ENCODE data around the gene SLC49A4. TPM values are rescaled to one million over a fixed set of nuclear protein-coding genes. Genes with fewer than 3 reads are reported as not detected.

SLC49A4 gene
- polyA plus RNA-seq, 2 of the 4 experiments (the other 2 are of a cell fraction) = 11.1 to 16.2 TPM

- no peak overlapping the region for H3K4me2 ChIP-seq
- DNase-seq (ENCODE audit: low read depth in 1 of 2, low spot score in 1 of 2) (no peak), FAIRE-seq (no peak), ATAC-seq (no peak)
- H3K27ac ChIP-seq = no peak overlapping the region
- CTCF ChIA-PET = interaction anchor here (1.7 kb wide), 1 partner anchor 64 kb away, joined by 4 read pairs; no protein-coding TSS in a partner anchor
- POLR2A ChIA-PET = no interaction called here
- 94% methylated on average over 3 of the region's 3 CpGs for WGBS (ENCODE audit: missing lambda C conversion rate)
- no peaks in the 10 kb centered on the region for H3K9me3 ChIP-seq
- no peaks in the 10 kb centered on the region for H3K4me1 ChIP-seq
- no peak overlapping the region for H3K4me3 ChIP-seq
- TF ChIP-seq ATOH8 (CRISPR knock-in tag; IDR thresholded peaks at IDR 0.05; ENCODE audit: low read depth) = no peak
- TF ChIP-seq SMC3 (IDR thresholded peaks at IDR 0.05) = no peak
- no peak for TF ChIP-seq POLR2A (IDR thresholded peaks at IDR 0.05; ENCODE audit: low read length)
Observed at GRCh38 chr3:122767540-122768372, 27.1 kb upstream of the SLC49A4 start.

GRCh38 chr3:122770521-122771202, 24.2 kb upstream of the SLC49A4 start:
- H3K4me2 ChIP-seq = no peak overlapping the region
- DNase-seq (ENCODE audit: low read depth in 1 of 2, low spot score in 1 of 2) (no peak), FAIRE-seq (no peak), ATAC-seq (no peak)
- no peak overlapping the region for H3K4me3 ChIP-seq
- H3K27ac ChIP-seq = no peak overlapping the region
- 0 out of 3 replicates have a peak, but pooled peaks cover 3% of the 10 kb centered on the region for H3K4me1 ChIP-seq
- CTCF ChIA-PET = interaction anchor here (1.2 to 1.9 kb wide), 4 partner anchors 12 to 209 kb away, joined by 3 to 4 read pairs (median 3); no protein-coding TSS in a partner anchor
- TF ChIP-seq EHF (CRISPR knock-in tag; IDR thresholded peaks at IDR 0.05) (no peak), RAD21 (conservative IDR thresholded peaks at IDR 0.05 in 1 of 2, IDR thresholded peaks at IDR 0.05 in 1 of 2) (no peak), E2F6 (IDR thresholded peaks at IDR 0.05; ENCODE audit: borderline replicate concordance, low read depth) (no peak), NPAS2 (CRISPR knock-in tag; IDR thresholded peaks at IDR 0.05; ENCODE audit: borderline replicate concordance) (no peak), CBX8 (IDR thresholded peaks at IDR 0.05) (no peak), ZNF302 (CRISPR knock-in tag; IDR thresholded peaks at IDR 0.05) (no peak), CBX2 (IDR thresholded peaks at IDR 0.05; ENCODE audit: borderline replicate concordance, low read depth) (no peak), FOSL2 (IDR thresholded peaks at IDR 0.05) (no peak), FOSL2 (CRISPR knock-in tag; IDR thresholded peaks at IDR 0.05) (no peak), HOXB13 (CRISPR knock-in tag; IDR thresholded peaks at IDR 0.05; ENCODE audit: low read depth) (no peak), EHMT2 (IDR thresholded peaks at IDR 0.05; ENCODE audit: low read depth) (no peak), CEBPB (IDR thresholded peaks at IDR 0.05) (no peak), NFE2L2 (conservative IDR thresholded peaks at IDR 0.05; ENCODE audit: low read length) (no peak), RFX5 (IDR thresholded peaks at IDR 0.05) (no peak), SREBF2 (IDR thresholded peaks at IDR 0.05) (no peak), FOXS1 (CRISPR knock-in tag; IDR thresholded peaks at IDR 0.05) (no peak), JUN (IDR thresholded peaks at IDR 0.05) (no peak), RCOR1 (IDR thresholded peaks at IDR 0.05; ENCODE audit: low read depth, low read length) (no peak)
- no peaks in the 10 kb centered on the region for H3K9me3 ChIP-seq
- WGBS (ENCODE audit: missing lambda C conversion rate) = 68% methylated on average over 5 of the region's 5 CpGs
- POLR2A ChIA-PET = no interaction called here

GRCh38 chr3:122772827-122773226, 22.0 kb upstream of the SLC49A4 start:
- no peak overlapping the region for H3K4me3 ChIP-seq
- no peak for DNase-seq (ENCODE audit: low read depth in 1 of 2, low spot score in 1 of 2)
- no peaks in the 10 kb centered on the region for H3K9me3 ChIP-seq
- ATAC-seq = no peak
- no peak overlapping the region for H3K27ac ChIP-seq
- 92% methylated on average over 1 of the region's 1 CpG for WGBS (ENCODE audit: missing lambda C conversion rate)
- H3K4me2 ChIP-seq = no peak overlapping the region
- H3K4me1 ChIP-seq = 0 out of 3 replicates have a peak, but pooled peaks cover 3% of the 10 kb centered on the region
- CTCF ChIA-PET = interaction anchor here (1.8 kb wide), 1 partner anchor 18 kb away, joined by 6 read pairs; no protein-coding TSS in a partner anchor
- FAIRE-seq = no peak
- POLR2A ChIA-PET = no interaction called here
- no peak for TF ChIP-seq PHF8 (IDR thresholded peaks at IDR 0.05; ENCODE audit: borderline replicate concordance, low read depth)
- TF ChIP-seq KDM1A (IDR thresholded peaks at IDR 0.05; ENCODE audit: low read depth) = no peak
- TF ChIP-seq NFE2L2 (conservative IDR thresholded peaks at IDR 0.05; ENCODE audit: low read length) = no peak
- no peak for TF ChIP-seq ATOH8 (CRISPR knock-in tag; IDR thresholded peaks at IDR 0.05; ENCODE audit: low read depth)
- no peak for TF ChIP-seq HOXA7 (CRISPR knock-in tag; IDR thresholded peaks at IDR 0.05)
- TF ChIP-seq POLR2AphosphoS2 (conservative IDR thresholded peaks at IDR 0.05; ENCODE audit: low read length) = no peak
- no peak for TF ChIP-seq MAX (IDR thresholded peaks at IDR 0.05)
- TF ChIP-seq E2F6 (IDR thresholded peaks at IDR 0.05; ENCODE audit: borderline replicate concordance, low read depth) = no peak
- no peak for TF ChIP-seq RCOR1 (IDR thresholded peaks at IDR 0.05; ENCODE audit: low read depth, low read length)
- TF ChIP-seq CTCF (IDR thresholded peaks at IDR 0.05) = no peak
- no peak for TF ChIP-seq EHF (CRISPR knock-in tag; IDR thresholded peaks at IDR 0.05)
- no peak for TF ChIP-seq EP300 (IDR thresholded peaks at IDR 0.05)

Measured in A549 (cell line).